Measurements from ENCODE around the gene ZC3H12D. TPM values are rescaled to one million over a fixed set of nuclear protein-coding genes. Genes with fewer than 3 reads are reported as not detected.

Gene ZC3H12D
- total RNA-seq, 1 experiment from 2014 or later, result not detected

DNA sequence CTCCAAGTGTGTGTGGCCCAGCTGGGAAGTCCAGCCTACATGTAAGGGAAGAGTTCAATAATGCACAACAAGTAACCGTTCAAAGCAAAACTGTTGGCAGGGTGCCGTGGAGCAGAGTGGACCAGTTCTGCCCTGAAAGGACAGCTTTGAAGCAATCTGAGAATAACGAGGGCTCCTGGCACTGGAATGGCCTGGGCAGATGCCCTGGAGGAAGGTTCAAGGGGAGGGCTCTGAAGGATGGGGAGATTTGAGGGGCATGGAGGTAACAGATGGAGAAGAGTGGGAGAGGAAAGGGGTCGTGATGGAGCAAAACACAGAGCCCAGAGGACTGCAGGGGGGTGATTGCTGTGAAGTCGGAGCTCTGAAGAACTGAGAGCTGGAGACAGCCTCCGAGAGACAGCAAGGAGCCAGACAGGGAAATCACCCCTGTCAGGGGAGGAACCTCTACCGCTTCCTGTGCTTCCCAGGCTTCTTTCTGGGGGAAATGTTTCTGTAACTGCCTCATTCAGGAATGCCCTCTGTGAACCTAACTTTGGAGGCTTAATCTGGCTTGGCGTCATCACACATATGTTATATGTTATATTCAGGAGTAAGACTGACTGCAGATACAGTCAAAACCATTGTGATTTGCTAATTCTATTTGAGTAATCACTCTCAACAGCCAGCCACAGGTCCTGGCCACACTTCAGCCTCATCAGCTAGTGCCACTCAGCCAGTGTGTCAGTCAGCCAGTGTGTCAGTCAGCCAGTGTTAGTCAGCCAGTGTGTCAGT, 41.2 kb downstream of the ZC3H12D start:
- H3K27me3 ChIP-seq (ENCODE audit: insufficient read depth, low read depth), result no peaks in the 10 kb centered on the region
- H4K20me1 ChIP-seq (ENCODE audit: insufficient read depth), result no peaks in the 10 kb centered on the region
- intact Hi-C loops (cut with micrococcal nuclease; ENCODE audit: unreplicated experiment), result no loop called here
- no peaks in the 10 kb centered on the region for H3K79me2 ChIP-seq (ENCODE audit: low read depth)
- no peaks in the 10 kb centered on the region for H3F3A ChIP-seq (ENCODE audit: insufficient read depth, low read depth)
- no peak overlapping the region for H3K4me2 ChIP-seq
- H3K9me2 ChIP-seq (ENCODE audit: insufficient read depth), result no peaks in the 10 kb centered on the region
- no peak overlapping the region for H3K27ac ChIP-seq
- DNase-seq, result no peak
- H3K9me3 ChIP-seq (ENCODE audit: insufficient read depth, low read depth), result no peaks in the 10 kb centered on the region
- no peaks in the 10 kb centered on the region for H3K36me3 ChIP-seq (ENCODE audit: low read depth)
- no TSS peak for BruUV-seq (replicated peaks)
- ChIA-PET CTCF (no interaction called here), POLR2A (ENCODE audit: unreplicated experiment) (no interaction called here)
- no peaks in the 10 kb centered on the region for H3K4me1 ChIP-seq (replicated peaks; ENCODE audit: insufficient read depth)
- H3K4me3 ChIP-seq, result no peak overlapping the region
- TF ChIP-seq, protein P1, sequence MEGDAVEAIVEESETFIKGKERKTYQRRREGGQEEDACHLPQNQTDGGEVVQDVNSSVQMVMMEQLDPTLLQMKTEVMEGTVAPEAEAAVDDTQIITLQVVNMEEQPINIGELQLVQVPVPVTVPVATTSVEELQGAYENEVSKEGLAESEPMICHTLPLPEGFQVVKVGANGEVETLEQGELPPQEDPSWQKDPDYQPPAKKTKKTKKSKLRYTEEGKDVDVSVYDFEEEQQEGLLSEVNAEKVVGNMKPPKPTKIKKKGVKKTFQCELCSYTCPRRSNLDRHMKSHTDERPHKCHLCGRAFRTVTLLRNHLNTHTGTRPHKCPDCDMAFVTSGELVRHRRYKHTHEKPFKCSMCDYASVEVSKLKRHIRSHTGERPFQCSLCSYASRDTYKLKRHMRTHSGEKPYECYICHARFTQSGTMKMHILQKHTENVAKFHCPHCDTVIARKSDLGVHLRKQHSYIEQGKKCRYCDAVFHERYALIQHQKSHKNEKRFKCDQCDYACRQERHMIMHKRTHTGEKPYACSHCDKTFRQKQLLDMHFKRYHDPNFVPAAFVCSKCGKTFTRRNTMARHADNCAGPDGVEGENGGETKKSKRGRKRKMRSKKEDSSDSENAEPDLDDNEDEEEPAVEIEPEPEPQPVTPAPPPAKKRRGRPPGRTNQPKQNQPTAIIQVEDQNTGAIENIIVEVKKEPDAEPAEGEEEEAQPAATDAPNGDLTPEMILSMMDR (conservative IDR thresholded peaks at IDR 0.05), result no peak
- no peak for TF ChIP-seq EZH2 (IDR thresholded peaks at IDR 0.05; ENCODE audit: low read depth)
- H2AFZ ChIP-seq, result no peak overlapping the region

DNA sequence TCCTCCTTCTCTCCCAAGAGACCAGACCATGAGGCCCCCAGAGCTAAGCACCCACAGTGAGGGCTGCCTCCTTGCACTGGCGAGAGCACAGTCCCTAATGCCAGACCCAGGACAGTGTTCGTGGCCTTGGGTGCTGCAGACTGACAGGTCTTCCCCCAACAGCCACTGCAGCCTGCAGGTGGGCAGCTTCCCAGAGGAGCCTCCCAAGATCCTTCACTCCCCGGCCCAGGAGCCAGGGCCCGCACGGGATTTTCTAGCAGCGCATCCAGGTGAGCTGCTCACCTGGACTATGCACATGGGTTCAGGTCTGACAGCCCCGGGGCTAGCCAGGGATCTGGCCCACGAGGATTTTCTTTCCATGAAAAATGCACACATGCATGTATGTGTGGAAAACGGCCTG, 43.1 kb downstream of the ZC3H12D start:
- no peaks in the 10 kb centered on the region for H3K9me3 ChIP-seq (ENCODE audit: insufficient read depth, low read depth)
- H3K79me2 ChIP-seq (ENCODE audit: low read depth), result no peaks in the 10 kb centered on the region
- H3K36me3 ChIP-seq (ENCODE audit: low read depth), result no peaks in the 10 kb centered on the region
- ChIA-PET CTCF (no interaction called here), POLR2A (ENCODE audit: unreplicated experiment) (no interaction called here)
- no peaks in the 10 kb centered on the region for H3K4me1 ChIP-seq (replicated peaks; ENCODE audit: insufficient read depth)
- H3K4me3 ChIP-seq, result no peak overlapping the region
- intact Hi-C loops (cut with micrococcal nuclease; ENCODE audit: unreplicated experiment), result no loop called here
- no TSS peak for BruUV-seq (replicated peaks)
- no peak overlapping the region for H3K27ac ChIP-seq
- H3K4me2 ChIP-seq, result no peak overlapping the region
- H3K9me2 ChIP-seq (ENCODE audit: insufficient read depth), result no peaks in the 10 kb centered on the region; the same call in 1 of the 2 replicates
- no peak for TF ChIP-seq EZH2 (IDR thresholded peaks at IDR 0.05; ENCODE audit: low read depth)
- TF ChIP-seq, protein P1 (conservative IDR thresholded peaks at IDR 0.05), result no peak
- no peak overlapping the region for H2AFZ ChIP-seq
- no peak for DNase-seq
- H3F3A ChIP-seq (ENCODE audit: insufficient read depth, low read depth), result no peaks in the 10 kb centered on the region
- no peaks in the 10 kb centered on the region for H3K27me3 ChIP-seq (ENCODE audit: insufficient read depth, low read depth)
- H4K20me1 ChIP-seq (ENCODE audit: insufficient read depth), result no peaks in the 10 kb centered on the region

DNA sequence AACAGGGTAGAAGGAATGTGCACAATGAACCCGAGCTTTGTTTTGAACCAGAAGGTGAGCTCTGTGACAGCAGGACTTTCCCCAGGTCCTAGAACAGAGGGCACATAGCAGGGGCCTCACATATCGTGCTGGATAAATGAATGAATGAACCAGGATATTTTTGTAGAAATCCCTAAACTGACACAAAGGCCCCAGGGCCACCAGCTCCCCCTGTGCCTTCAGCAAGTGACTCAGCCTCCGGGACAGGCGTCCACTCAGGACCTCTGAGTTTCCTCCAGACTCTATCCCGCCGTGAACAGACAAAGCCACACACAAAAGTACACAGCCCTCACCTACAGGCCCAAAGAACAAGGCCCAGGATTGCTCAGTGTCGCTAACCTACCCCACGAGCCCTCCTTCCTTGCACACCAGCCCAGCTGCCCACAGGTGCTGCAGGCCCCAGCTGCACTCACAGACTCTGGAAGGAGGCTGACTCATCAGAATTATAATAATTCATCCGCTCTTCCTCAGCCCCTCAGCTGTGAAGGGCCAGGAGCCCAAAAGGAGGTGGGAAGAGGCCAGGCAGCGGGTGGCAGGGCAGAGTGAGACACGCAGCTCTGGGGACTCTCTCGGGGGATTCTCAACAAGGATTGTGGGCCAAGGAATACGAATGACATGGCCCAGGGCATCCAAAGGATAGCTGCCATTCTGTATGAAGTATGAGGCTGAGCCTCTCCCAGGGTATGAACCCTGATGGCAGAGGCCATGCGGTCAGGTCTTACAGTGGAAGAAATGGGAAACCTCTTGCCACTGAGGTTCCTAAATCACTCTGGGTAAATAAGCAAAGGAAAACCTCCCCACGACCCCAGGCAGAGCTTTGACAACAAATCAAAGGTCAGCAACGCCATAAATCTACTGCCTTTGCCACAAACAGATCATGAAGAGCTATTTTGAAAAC, 43.8 kb downstream of the ZC3H12D start:
- no peak overlapping the region for H3K27ac ChIP-seq
- H3K27me3 ChIP-seq (ENCODE audit: insufficient read depth, low read depth), result no peaks in the 10 kb centered on the region
- TF ChIP-seq EZH2 (IDR thresholded peaks at IDR 0.05; ENCODE audit: low read depth), result no peak
- TF ChIP-seq, protein P1 (conservative IDR thresholded peaks at IDR 0.05), result no peak
- H4K20me1 ChIP-seq (ENCODE audit: insufficient read depth), result no peaks in the 10 kb centered on the region
- intact Hi-C loops (cut with micrococcal nuclease; ENCODE audit: unreplicated experiment), result no loop called here
- no peaks in the 10 kb centered on the region for H3K36me3 ChIP-seq (ENCODE audit: low read depth)
- no peak overlapping the region for H3K4me2 ChIP-seq
- no peaks in the 10 kb centered on the region for H3K79me2 ChIP-seq (ENCODE audit: low read depth)
- no peak for DNase-seq
- ChIA-PET CTCF (no interaction called here), POLR2A (ENCODE audit: unreplicated experiment) (no interaction called here)
- no peaks in the 10 kb centered on the region for H3K4me1 ChIP-seq (replicated peaks; ENCODE audit: insufficient read depth)
- BruUV-seq (replicated peaks), result no TSS peak
- no peaks in the 10 kb centered on the region; the same call in 1 of the 2 replicates for H3K9me2 ChIP-seq (ENCODE audit: insufficient read depth)
- no peak overlapping the region for H2AFZ ChIP-seq
- H3K9me3 ChIP-seq (ENCODE audit: insufficient read depth, low read depth), result no peaks in the 10 kb centered on the region
- no peak overlapping the region for H3K4me3 ChIP-seq
- H3F3A ChIP-seq (ENCODE audit: insufficient read depth, low read depth), result no peaks in the 10 kb centered on the region
